ENCODE data around the gene KLHL34.

- TF ChIP-seq CTCF (IDR thresholded peaks at IDR 0.05) = no peak
- no peak for TF ChIP-seq POLR2A (IDR thresholded peaks at IDR 0.05)
- no peak for TF ChIP-seq EP300 (IDR thresholded peaks at IDR 0.05)
- TF ChIP-seq POLR2AphosphoS5 (IDR thresholded peaks at IDR 0.05) = no peak
Observed at GRCh38 chrX:21645886-21646285, 12.2 kb downstream of the KLHL34 start.

Data from gastroesophageal sphincter (tissue), 3 donors.